ACHN (cell line): ENCODE measurements around the gene CSF3R.
A peak's percentile ranks its signal among the peaks of the same experiment; 100 is the strongest.

Experiments
- DNase-seq: peaks from one replicate; pipeline ENCODE4 v3.0.0-alpha.2; 2015
- in situ Hi-C: cut with HindIII; loops from 2 replicates; pipeline ENCODE4 v1.10.0; 2017; ENCODE audit warnings: low sequenced_read_pairs, low pct_ligation_motif_present, low pct_unique_long_range_greater_than_20kb

Gene CSF3R

GRCh38 chr1:36482724-36483388 is at the start of gene CSF3R:
Gene CSF3R (minus strand): TSS chr1:36482913. CDS start chr1:36479496, 3,417 bp downstream.
- DNase-seq = no peak

GRCh38 chr1:36531833-36532232 is 49.1 kb upstream of the CSF3R start:
- in situ Hi-C loops = no loop called here
- DNase-seq = no peak

More at GRCh38 chr1:36482724-36483388, at the start of gene CSF3R:
- in situ Hi-C loops = no loop called here

- no peak for DNase-seq
- in situ Hi-C loops = no loop called here
Measured at GRCh38 chr1:36530791-36531190, 48.1 kb upstream of the CSF3R start.

GRCh38 chr1:36530261-36530660 is 47.5 kb upstream of the CSF3R start:
- in situ Hi-C loops = no loop called here

GRCh38 chr1:36529769-36530260 is 47.1 kb upstream of the CSF3R start:
- DNase-seq = no peak
- in situ Hi-C loops = no loop called here

More at GRCh38 chr1:36530261-36530660, 47.5 kb upstream of the CSF3R start:
- DNase-seq = no peak

GRCh38 chr1:36528361-36529349 is 45.9 kb upstream of the CSF3R start:
- in situ Hi-C loops = no loop called here
- DNase-seq = peak; percentile 27

- in situ Hi-C loops = no loop called here
- no peak for DNase-seq
Measured at GRCh38 chr1:36525166-36525565, 42.5 kb upstream of the CSF3R start.

GRCh38 chr1:36524359-36525062 is 41.8 kb upstream of the CSF3R start:
- no peak for DNase-seq
- in situ Hi-C loops = no loop called here

- in situ Hi-C loops = no loop called here
- DNase-seq = no peak
Measured at GRCh38 chr1:36523850-36524249, 41.1 kb upstream of the CSF3R start.

- DNase-seq = no peak
- in situ Hi-C loops = no loop called here
Measured at GRCh38 chr1:36523230-36523495, 40.5 kb upstream of the CSF3R start.

GRCh38 chr1:36522461-36523229 is 39.9 kb upstream of the CSF3R start:
- no peak for DNase-seq
- in situ Hi-C loops = no loop called here

- in situ Hi-C loops = no loop called here
- DNase-seq = no peak
Measured at GRCh38 chr1:36522021-36522420, 39.3 kb upstream of the CSF3R start.

GRCh38 chr1:36520771-36521420 is 38.2 kb upstream of the CSF3R start:
- no peak for DNase-seq
- in situ Hi-C loops = no loop called here

- no peak for DNase-seq
Measured at GRCh38 chr1:36520056-36520455, 37.3 kb upstream of the CSF3R start.

GRCh38 chr1:36517011-36517771 is 34.5 kb upstream of the CSF3R start:
- in situ Hi-C loops = no loop called here
- no peak for DNase-seq

More at GRCh38 chr1:36520056-36520455, 37.3 kb upstream of the CSF3R start:
- in situ Hi-C loops = no loop called here

GRCh38 chr1:36516372-36517010 is 33.8 kb upstream of the CSF3R start:
- in situ Hi-C loops = no loop called here
- peak; percentile 36 for DNase-seq
